Measurements from ENCODE around the gene SLC45A3. TPM values are rescaled to one million over a fixed set of nuclear protein-coding genes. Genes with fewer than 3 reads are reported as not detected.

The SLC45A3 gene
- total RNA-seq, 1 donor from 2014 or later: 0.79 TPM

DNA sequence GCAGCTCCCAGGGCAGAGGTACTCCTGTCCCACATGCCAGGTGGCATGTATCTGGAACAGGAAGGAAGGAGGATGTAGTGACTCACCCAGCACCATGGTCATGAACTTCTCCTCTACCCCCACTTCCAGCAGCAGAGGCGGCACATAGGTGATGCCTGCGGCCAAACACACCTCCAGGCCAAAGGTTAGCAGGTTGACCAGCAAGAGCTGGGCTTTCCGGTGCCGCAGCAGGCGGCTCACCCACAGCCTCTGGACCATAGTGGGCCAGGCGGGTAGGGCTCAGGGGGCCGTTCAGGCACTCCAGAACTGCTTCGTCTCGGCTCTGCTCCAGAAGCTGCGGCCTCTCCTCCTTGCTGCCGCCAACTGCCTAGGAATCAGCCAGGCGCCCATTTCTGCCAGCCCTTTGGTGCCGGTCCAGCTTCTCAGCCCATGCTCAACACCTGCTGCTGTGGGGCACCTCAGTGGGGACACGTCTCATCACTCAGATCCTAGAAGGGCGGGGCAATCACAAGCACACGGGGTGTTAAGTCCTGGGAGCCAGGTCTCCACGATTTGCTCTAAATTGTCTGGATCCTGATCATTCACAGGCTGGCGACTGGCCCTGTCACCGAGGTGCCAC lies 15.8 kb downstream of the SLC45A3 start:
- Histone ChIP-seq H3K4me3 (ENCODE audit: low read depth, low read length) (no peak overlapping the region), H3K36me3 (ENCODE audit: control insufficient read depth, insufficient read depth, low read length) (no peaks in the 10 kb centered on the region), H3K27me3 (ENCODE audit: control insufficient read depth, insufficient read depth, low read length) (no peaks in the 10 kb centered on the region)
- DNase-seq (ENCODE audit: low read depth) (peak; percentile 67), FAIRE-seq (no peak)
- no peak for TF ChIP-seq CTCF (IDR thresholded peaks at IDR 0.05; ENCODE audit: insufficient read depth, low read length, severe bottlenecking)

DNA sequence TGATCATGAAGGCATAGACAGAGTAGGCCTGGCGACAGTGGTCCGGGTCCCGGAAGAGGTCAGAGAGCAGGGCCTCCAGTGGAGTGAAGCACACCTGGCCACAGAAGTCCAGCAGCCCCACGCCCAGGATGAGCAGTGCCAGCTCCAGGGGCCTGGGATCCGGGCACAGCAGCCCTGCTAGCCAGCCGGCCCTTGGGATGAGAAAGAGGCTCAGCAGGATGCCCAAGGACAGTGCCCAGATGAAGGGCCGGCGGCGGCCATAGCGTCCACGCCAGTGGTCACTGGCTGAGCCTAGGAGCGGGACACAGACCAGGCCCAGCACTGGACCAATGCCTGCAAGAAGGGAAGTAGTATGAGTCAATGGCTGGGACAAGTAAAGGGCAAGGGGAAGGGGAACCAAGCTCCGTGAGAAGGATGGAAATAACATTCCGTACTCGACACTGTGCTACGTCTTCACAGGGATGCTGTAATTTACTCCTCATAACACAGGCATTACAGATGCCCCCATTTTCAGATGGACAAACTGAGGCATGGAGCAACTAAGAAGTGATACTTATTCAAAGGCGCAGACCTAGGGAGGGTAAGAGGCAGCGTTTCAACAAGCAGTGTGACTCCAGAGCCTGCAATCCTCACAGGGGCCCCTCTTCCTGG lies 16.9 kb downstream of the SLC45A3 start:
- no peak for TF ChIP-seq CTCF (IDR thresholded peaks at IDR 0.05; ENCODE audit: insufficient read depth, low read length, severe bottlenecking)
- Histone ChIP-seq H3K36me3 (ENCODE audit: control insufficient read depth, insufficient read depth, low read length) (no peaks in the 10 kb centered on the region), H3K27me3 (ENCODE audit: control insufficient read depth, insufficient read depth, low read length) (no peaks in the 10 kb centered on the region), H3K4me3 (ENCODE audit: low read depth, low read length) (no peak overlapping the region)
- DNase-seq (ENCODE audit: low read depth): no peak
- no peak for FAIRE-seq

DNA sequence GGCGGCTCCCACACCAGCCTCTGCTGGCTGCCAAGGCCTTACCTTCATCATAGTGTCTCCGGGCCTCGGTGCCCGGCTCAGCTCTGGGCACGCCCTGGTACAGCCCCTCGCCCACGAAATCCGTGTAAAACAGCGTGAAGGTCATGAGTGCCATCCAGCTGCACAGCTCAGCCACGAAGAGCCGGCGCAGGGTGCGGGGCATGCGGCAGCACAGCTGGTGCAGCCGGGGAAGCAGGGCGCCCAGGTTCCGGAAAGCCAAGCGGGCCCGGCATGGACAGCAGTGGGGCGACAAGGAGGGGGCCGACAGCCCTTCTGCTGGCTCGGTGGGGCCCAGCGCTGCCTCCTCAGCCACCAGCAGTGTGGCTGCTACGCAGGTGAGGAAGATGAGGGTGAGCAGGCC lies 17.5 kb downstream of the SLC45A3 start:
- no peak for TF ChIP-seq CTCF (IDR thresholded peaks at IDR 0.05; ENCODE audit: insufficient read depth, low read length, severe bottlenecking)
- H3K27me3 ChIP-seq (ENCODE audit: control insufficient read depth, insufficient read depth, low read length): no peaks in the 10 kb centered on the region
- FAIRE-seq (no peak), DNase-seq (ENCODE audit: low read depth) (no peak)
- H3K36me3 ChIP-seq (ENCODE audit: control insufficient read depth, insufficient read depth, low read length): no peaks in the 10 kb centered on the region
- H3K4me3 ChIP-seq (ENCODE audit: low read depth, low read length): no peak overlapping the region

DNA sequence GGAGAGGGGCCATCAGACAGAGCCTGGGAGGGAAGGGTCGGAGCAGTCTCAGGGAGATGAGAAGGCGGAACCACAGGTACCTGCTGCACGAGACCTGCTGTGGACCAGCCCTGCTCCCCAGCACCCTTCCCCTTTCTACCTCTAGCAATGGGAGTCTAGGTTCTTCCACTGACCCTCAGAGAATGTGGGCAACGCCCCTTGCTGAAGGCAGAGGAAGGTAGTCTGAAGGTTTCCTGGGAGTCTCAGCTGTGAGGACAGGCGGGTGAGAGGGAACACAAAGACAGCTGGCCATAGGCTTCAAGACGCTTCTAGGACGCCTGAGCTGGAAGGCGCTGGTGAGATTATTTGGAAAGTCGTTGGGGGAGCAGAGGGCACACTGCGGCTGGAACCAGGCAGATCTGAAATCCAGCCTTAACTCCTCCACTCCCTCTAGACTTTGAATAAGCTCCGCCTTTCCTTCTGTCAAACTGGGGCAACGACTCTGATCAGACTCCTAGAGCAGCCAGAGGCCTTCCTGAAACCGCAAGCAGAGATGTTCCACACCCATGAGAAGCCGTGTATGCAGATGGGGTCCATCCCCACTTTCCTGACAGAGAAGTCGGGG lies 18.1 kb downstream of the SLC45A3 start:
- Histone ChIP-seq H3K4me3 (ENCODE audit: low read depth, low read length) (no peak overlapping the region), H3K27me3 (ENCODE audit: control insufficient read depth, insufficient read depth, low read length) (no peaks in the 10 kb centered on the region), H3K36me3 (ENCODE audit: control insufficient read depth, insufficient read depth, low read length) (no peaks in the 10 kb centered on the region)
- FAIRE-seq: no peak
- no peak for TF ChIP-seq CTCF (IDR thresholded peaks at IDR 0.05; ENCODE audit: insufficient read depth, low read length, severe bottlenecking)
- DNase-seq (ENCODE audit: low read depth): no peak

DNA sequence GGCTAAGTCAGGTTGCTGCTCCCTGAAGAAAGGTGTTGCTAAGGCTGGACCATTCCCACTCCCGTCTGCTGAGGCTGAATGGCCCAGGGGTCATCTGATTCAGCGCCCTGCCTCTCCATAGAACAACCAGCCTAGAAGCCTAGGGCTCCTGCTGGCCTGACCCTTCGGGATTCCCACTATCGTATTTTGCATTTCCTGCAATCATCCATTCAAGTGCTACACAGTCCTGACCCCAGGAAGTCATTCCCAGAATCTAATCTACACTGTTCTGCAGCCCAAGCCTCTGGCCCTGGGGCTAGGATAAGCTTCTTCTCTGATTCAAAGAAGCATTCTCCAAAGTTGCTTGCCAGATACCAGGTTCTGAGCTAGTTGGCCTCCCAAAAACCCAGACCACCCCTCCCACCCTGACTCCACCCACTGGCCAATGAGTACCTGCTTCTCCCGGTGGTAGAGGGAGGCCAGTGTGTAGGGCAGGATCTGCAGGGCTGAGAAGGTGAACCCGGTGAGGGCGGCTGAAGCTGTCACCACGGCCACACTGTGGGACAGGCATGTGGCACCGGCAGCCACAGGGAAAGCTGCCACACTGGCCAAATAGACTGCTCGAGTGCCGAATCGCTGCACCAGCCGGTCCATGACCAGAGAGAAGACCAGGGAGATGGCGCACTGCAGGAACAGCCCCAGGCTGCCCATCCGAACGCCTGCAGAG lies 18.7 kb downstream of the SLC45A3 start:
- no peak overlapping the region for H3K4me3 ChIP-seq (ENCODE audit: low read depth, low read length)
- no peaks in the 10 kb centered on the region for H3K27me3 ChIP-seq (ENCODE audit: control insufficient read depth, insufficient read depth, low read length)
- DNase-seq (ENCODE audit: low read depth) (no peak), FAIRE-seq (no peak)
- TF ChIP-seq CTCF (IDR thresholded peaks at IDR 0.05; ENCODE audit: insufficient read depth, low read length, severe bottlenecking): no peak
- no peaks in the 10 kb centered on the region for H3K36me3 ChIP-seq (ENCODE audit: control insufficient read depth, insufficient read depth, low read length)

All from bronchial epithelial cell (primary cell).